Subcutaneous adipose tissue (tissue), 4 donors: Measurements from ENCODE around the gene FREM2. TPM values are rescaled to one million over a fixed set of nuclear protein-coding genes. Genes with fewer than 3 reads are reported as not detected.

Experiments used
- small RNA-seq: library from RNA; depleted of rRNA; stranded (forward); fragments of <200 nt; gene quantifications from one replicate; pipeline ENCODE3, GENCODE V24; 2016
- total RNA-seq, 4 donors: library from RNA; depleted of rRNA; stranded (reverse); fragments of >200 nt; gene quantifications; one replicate each; pipeline ENCODE4 v1.1.0, GENCODE V29; 2016
- TF ChIP-seq, protein P1 (sequence below): fragments of 450-650 bp; IDR thresholded peaks from one replicate; pipeline ENCODE4 v1.5.1; 2016; ENCODE audit warnings: low read depth, mild to moderate bottlenecking, control low read depth, antibody characterized with exemption, moderate library complexity

Gene FREM2
- total RNA-seq, 4 donors from 2014 or later, result under 0.01 to 2.9 (median 0.09) TPM

DNA sequence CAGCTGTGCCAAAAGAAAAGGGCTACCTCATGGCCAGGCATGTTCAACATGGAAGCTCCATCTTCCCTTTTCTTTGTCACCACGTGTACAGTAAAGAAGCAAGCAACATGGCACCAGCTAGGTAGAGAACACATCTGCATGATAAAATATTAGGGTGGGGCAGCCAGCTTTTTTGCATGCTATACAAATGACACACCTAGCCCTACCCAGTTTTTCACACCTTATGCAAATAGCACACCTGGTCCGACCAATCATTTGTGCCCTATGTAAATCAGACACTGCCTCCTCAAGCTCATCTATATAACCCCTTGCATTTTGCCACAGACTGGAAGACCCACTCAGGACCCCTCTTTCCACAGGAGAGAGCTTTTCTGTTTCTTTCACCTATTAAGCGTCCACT lies 218.2 kb downstream of the FREM2 start:
- TF ChIP-seq, protein P1, sequence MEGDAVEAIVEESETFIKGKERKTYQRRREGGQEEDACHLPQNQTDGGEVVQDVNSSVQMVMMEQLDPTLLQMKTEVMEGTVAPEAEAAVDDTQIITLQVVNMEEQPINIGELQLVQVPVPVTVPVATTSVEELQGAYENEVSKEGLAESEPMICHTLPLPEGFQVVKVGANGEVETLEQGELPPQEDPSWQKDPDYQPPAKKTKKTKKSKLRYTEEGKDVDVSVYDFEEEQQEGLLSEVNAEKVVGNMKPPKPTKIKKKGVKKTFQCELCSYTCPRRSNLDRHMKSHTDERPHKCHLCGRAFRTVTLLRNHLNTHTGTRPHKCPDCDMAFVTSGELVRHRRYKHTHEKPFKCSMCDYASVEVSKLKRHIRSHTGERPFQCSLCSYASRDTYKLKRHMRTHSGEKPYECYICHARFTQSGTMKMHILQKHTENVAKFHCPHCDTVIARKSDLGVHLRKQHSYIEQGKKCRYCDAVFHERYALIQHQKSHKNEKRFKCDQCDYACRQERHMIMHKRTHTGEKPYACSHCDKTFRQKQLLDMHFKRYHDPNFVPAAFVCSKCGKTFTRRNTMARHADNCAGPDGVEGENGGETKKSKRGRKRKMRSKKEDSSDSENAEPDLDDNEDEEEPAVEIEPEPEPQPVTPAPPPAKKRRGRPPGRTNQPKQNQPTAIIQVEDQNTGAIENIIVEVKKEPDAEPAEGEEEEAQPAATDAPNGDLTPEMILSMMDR, result no peak

DNA sequence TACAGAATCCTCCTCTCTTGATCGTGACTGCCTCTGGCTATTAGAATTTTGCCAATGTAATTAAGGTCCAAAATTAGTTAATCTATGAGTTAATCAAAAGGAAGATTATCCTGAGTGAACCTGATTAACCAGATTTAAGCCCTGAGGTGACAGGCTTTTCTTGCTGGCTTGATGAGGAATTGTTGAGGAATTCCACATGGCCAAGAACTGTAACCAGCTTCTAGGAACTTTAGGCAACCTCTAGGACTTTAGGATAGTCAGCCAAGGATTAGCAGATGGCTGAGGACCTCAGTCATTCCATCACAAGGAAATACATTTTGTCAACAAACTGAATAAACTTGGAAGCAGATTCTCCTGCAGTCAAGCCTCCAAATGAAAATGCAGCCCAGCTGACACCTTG lies 219.0 kb downstream of the FREM2 start:
- TF ChIP-seq, protein P1, result no peak

DNA sequence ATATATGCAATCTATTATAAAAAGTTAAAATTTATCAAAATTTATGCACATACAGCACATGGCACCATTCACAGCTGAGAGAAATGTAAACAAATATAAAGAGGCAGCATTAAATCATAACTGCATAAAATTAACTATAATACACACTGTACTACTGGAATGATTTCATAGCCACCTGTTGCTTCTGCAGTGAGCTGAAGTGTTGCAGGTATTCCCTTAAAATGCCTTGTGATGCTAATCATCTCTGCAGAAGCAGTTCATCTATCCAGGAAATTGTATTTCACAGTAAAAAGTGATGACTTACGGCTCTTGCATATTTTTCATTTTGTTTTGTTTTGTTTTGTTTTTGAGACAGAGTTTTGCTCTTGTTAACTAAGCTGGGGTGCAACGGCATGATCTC lies 221.7 kb downstream of the FREM2 start:
- TF ChIP-seq, protein P1, result no peak

DNA sequence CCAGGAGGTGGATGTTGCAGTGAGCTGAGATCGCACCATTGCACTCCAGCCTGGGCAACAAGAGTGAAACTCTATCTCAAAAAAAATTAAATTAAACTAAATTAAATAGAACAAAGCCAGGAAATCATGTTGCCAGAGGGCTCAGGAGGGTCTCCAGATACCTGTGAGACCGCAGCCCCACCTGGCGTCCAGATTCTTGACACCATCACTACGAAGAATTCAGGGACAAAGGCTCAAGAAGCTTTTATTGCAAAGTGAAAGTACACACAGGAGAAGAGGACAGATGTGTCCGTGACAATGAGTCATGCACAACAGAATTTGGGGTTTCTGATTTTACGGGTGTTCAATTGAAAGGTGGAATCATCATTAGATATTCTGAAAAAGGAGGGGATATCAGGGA lies 227.2 kb downstream of the FREM2 start:
- TF ChIP-seq, protein P1, result no peak

DNA sequence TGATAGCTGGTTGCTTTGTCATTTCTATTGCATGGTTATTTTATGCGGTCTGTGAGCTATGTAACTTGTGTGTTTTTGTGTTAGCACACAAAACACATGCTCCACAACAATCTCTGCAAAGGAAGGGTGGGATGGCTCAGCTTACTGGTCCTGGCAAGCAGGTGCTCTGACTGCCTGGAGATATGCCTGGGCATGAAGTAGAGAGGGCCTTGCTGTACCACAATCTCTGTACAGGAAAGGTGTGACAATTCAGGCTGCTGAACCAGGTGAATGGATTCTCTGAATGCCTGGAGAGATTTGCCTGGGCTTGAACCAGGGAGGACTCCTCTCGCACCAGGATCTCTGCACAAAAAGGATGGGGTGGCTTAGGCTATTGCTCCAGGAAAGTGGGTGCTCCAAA lies 234.2 kb downstream of the FREM2 start:
- TF ChIP-seq, protein P1, result no peak

DNA sequence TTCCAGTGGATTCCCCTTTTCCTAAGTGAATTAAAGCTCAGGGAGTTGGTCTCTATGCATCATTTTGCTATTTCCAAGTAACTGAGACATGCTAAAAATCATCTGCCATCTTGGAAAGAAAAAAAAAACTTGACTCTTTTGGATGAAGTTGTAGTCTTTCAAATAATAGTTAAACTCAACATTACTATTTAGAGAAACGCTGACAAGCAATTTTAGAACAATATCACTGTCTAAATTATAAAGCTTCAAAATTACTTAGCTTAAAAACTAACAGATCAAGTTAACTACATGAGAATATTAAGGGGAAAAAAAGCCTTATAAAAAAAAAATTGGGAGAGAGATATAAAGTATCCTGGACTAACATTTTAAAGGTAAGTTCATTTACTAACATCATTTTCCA lies 235.3 kb downstream of the FREM2 start:
- TF ChIP-seq, protein P1, result no peak

DNA sequence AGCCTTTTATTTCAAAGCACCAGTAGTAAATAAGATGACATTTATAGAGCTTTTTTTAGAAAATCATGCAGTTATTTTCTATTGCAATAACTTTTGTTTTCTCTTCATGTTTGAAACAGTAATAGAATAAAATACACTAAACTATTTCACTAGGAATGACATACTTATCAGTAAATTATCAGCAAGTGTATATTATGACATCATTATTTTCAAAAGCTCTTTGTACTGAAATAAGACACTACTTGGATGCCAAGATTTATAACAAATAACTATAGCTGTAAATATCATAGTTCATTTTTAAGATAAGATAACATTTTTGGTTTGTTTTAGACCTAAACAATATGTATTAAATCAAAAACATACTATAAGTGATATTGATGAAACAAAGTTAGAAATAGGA lies 246.9 kb downstream of the FREM2 start:
- TF ChIP-seq, protein P1, result no peak

Small RNA genes within 50 kb of the gene (small RNA-seq; reads per million reads assigned to genes)
- gene PLA2G12AP2 (not detected), gene RNU6-56P (not detected)
